ENCODE data around the gene THBS1.

The THBS1 gene

GRCh38 chr15:39641191-39641889 is 60.5 kb downstream of the THBS1 start:
- no peak for DNase-seq

- DNase-seq: no peak
Measured at GRCh38 chr15:39642011-39642640, 61.2 kb downstream of the THBS1 start.

- no peak for DNase-seq
Measured at GRCh38 chr15:39643727-39644126, 62.8 kb downstream of the THBS1 start.

GRCh38 chr15:39644136-39644535 is 63.3 kb downstream of the THBS1 start:
- no peak for DNase-seq

- DNase-seq: no peak
Measured at GRCh38 chr15:39645138-39645975, 64.5 kb downstream of the THBS1 start.

GRCh38 chr15:39645976-39646257 is 65.0 kb downstream of the THBS1 start:
- no peak for DNase-seq

DNA sequence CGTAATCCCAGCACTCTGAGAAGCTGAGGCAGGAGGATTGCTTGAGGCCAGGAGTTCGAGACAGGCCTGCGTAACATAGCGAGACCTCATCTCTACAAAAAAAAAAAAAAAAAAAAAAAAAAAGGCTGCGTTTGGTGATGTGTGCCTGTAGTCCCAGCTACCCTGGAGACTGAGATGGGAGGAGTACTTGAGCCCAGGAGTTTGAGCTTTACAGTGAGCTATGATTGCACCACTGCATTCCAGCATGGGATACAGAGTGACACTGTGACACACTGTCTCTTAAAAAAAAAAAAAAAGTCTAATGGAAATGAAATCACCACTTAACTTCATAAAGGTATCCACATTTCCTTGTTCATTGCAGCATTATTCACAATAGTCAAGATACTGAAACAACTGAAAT is 65.5 kb downstream of the THBS1 start:
- DNase-seq: no peak
